Dedifferentiated amniotic fluid mesenchymal stem cell (primary cell): Measurements from ENCODE around the gene MYO15B.

Source experiments
- DNase-seq: peaks from one replicate; pipeline ENCODE4 v3.0.0-alpha.2; 2016; ENCODE audit errors: extremely low spot score

The MYO15B gene

DNA sequence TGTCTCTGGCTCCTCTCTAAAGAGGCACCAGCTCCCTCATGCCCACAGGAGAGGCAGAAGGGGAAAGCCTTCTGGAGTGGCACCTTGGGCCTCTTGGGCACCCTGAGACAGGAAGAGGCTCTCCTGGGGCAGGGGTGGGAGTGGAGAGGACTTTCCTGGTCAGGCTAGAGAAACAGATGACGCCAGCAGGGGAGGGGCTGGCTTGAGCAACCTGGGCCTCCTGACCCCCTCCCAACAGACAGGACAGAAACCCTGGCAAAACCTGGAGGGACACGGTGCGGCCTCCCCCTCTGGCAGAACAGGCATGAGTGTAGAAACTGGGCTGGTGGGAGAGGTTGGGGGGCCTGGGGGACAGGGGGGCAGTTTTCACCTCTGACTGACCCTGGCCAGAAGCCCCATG is 51.7 kb downstream of the MYO15B start:
- DNase-seq: no peak

DNA sequence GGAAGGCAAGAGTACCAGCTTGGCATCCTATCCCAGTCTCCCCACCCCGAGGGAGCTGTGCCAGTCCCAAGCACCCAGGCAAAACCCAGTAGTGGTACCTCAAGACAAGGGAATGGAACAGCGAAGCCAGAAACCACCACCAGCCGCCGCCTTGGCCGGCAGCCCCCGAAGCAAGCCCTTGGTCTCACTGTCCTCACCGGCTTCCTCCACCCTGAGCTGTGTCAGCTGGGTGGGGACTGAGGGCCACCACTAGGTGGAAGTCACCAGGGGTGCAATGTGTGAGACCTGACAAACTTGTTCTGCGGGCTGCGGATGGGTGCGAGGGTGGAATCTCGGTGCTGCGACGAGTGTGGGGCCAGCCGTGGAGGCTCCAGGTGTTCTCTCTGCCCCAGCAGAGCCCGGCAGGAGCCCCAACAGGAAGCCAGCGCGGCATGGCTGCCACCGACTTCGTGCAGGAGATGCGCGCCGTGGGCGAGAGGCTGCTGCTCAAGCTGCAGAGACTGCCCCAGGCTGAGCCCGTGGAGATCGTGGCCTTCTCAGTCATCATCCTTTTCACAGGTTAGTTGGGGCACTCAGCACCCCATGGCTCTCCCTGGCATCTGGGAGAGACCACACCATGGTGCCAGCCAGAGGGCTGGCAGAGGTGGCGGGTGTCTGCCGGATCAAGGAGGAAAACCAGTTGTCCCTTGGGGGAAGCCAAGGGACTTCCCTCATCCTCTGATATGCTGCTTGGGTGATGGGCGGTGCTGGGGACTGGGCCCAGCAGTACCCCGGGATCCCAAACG is 52.4 kb downstream of the MYO15B start:
- no peak for DNase-seq

DNA sequence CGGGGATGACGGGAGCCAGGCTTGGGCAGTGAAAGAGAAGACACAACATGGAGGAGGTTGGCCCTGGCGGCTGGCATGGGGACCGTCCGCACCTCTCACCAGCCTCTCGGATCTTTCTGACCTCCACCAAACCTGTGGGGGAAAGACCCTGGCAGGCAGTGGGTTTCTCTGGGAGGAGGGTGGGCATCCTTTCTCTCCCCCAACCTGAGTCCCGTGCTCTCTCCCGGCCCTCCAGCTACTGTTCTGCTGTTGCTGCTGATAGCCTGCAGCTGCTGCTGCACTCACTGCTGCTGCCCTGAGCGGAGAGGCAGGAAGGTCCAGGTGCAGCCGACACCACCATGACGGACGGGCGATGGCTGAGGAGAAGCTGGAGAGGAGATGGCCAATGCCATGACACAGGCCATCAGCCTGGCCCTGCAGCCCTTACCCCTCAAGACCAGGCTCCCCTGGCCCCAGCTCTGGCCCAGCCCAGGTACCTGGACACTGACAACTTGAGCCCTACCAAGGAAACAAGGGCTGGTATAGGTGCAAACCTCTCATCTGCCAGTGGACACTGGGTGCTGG is 53.0 kb downstream of the MYO15B start:
- DNase-seq: no peak

DNA sequence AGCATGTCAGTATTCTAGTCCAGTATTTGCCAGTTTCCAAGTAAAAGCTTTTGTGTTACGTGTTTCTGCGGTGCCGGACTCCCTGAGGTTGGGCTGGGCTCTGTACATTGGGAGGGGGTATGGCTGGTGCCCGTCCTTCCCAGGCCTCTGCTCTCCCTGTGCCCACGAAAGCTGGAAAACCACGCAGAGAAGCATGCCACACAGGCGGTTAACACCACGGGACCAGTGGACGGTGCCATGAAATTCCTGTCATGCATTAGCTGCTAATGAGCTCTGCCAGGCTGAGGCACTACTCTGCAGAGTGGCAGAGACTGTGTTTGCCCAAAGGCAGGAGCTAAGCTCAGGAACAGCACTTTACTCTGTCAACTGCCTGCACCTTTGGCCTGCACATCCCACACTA is 53.7 kb downstream of the MYO15B start:
- DNase-seq: no peak

DNA sequence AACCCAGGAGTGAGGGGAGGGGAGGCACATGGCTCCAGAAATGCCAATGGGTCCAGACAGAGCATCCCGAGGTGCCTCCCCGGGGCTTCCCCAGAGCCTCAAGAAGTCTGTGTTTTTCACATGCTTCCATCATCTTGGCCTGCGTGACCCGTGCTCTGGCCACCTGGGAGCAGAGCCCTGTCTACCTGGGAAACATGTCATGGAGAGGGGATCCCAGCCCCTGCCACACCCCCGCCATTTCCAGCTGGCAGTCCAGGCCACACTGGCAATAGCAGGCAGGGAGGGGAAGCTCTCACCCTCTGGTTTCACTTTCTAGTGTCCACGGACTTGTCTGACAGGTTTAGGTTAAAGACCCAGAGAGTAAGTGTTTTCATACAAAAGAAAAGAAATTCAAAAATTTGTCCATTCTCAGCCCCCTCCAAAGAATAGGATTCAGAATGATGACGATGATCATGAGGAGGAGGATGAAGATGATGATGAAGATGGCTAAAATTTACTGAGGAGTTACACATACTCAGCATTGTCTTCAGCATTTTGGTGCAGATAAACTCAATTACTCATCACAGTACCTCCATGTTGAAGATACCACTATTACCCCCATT is 54.7 kb downstream of the MYO15B start:
- no peak for DNase-seq

DNA sequence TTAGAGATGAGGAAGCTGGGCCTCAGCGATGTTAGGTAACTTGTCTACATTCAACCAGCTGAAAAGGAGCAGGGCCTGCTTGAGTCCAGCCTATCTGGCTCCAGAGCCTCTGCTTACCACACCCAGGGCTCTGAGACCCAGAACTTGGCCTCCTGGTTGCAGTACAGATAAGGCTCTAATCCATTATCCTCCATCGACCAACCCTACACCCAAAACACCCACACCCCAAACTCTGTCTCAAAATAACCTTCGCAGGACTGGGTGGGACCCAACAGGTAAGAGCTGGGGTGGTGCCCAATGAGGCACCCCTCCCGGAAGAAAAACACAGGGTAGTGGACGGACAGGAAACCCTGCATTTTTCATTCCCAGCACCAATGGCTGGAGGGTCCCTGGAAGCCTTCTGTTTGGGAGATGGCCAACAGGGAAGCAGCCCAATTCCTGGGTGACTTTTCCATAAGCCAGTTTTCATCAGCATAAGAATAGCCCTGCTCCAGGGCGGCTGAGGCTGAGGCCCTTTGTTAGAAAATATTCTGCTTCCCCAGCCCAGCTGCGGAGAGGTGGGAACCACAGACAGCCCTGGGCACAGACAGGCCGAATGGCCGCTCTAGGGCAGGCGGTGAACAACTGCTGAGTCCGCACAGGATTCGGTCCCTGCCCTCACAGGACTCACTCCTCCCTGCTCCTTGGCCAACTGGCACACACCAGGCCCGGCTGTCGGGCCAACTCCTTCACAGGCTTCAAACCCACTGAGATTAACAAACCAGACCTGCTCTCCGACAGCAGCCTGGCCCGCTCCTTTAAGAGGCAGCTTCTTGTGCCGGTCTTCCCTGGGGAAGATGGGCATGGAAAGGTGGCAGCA is 55.4 kb downstream of the MYO15B start:
- DNase-seq: no peak

DNA sequence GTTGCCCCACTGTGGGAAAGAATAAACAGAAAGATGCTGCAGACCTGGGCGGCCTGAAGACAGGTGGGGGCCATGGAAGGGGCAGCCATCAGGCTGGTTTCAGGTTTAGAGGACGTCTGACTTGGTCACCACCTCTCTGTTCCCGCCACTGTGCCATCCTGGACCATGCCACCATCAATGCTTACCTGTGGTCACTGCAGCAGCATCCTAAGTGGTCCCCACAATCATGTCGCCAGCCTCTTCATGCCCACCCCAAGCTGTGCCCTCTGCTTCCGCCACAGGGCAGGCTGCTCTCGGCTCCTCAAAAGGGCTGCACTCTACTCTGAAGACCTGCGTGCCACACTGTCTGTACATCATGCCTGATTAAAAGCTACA is 56.0 kb downstream of the MYO15B start:
- DNase-seq: no peak

DNA sequence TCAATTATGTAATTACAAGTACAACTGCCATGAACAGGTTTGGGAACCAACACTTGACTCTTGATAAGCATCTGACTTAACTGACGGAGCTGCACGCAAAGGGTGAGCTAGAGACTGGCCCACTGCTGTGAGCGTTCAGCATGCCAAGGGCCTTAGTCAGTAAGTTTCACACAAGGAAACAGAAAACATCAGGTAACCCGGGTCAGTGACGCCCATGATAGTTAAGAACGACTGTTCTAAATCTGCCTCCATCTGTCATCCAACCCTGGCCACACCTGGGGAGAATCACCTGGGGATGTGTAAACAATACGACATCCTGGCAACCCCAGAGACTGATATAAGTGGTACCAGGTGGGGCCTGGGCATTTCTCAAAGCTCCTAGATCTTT is 57.9 kb downstream of the MYO15B start:
- DNase-seq: no peak

DNA sequence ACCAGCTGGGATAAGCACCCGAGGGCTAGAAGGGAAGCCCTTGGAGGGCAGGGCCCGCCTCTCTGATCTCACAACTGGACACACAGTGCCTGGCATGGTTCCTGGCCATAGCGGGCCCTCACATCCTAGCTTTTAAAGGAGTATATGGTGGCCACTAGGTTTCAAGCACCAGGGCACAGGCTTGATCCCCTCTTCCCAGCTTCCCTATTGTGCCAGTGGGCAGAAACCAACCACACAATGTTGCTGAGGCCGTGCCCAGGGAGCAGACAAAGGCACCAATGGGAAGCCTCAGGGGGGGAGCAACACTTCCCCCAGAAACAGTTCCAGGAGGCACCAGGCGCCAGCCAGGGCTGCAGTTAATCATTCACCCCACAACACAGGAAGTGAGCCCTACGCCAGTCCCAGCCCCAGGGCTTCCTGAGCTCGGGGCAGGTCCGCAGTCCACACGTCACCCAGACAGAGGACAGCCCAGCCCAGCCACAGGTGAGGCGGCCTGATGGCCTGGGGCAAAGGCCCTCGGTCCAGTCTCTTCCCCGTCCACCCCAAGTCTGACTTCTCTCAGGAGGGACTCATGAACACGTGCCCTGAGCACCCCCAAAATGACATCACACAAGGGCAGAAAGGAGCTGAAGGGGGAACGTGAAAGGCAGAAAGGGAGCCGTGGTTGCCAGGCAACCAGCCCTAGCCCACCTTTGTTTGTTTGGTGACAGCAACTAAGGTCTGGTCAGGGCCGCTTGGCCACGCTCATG is 58.5 kb downstream of the MYO15B start:
- no peak for DNase-seq

DNA sequence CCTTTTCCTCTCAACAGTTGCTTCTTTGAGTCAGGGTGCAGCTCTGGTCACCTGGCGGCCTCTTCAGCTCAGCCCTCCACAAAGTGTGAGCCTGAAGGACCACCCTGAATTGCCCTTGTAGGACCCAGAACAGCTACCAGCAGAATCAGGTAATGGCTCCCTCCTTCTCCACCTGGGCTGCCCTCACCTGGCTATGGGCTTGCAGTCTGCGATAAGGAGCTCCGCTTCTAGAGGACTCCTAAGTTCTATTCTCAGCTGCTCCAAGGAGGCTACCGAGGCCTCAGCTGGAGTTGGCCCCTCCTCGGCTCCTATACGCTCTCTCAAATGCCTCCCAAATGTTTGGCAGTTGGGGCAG is 59.0 kb downstream of the MYO15B start:
- DNase-seq: no peak

DNA sequence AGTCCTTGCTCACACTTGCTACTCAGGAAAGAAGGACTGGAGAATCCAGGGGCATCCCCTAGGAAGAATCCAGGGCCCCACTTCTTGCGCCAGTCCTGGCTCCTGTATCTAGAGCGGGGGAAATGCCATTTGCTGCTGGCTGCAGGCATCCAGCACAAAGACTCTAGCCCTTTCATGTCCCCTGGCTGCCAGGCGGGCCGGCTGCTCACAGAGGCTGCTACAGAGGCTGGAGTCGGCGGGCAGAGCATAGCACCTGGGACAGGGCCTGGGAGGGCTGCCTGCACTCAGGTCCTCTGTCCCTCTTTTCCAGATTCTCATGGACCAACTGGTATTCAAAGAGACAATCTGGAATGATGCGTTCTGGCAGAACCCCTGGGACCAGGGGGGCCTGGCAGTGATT is 59.5 kb downstream of the MYO15B start:
- no peak for DNase-seq

DNA sequence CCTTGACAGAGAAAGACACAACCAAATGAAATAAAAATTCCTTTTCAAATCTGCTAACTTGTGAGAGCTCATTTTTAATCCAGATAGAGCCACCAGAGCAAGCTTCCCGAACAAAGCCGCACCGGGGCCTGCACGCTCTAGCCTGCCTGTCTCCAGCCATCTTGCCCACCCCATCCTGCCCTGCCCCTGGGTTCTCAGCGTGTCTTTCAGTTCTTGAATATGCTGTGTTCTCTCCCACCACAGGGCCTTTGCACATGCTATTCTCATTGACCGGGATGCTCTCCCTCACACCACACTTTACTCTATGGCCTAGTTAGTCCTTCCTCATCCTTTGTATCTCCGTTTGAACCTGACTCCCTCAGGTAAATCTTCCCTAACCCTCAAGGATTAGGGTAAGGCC is 60.3 kb downstream of the MYO15B start:
- no peak for DNase-seq

DNA sequence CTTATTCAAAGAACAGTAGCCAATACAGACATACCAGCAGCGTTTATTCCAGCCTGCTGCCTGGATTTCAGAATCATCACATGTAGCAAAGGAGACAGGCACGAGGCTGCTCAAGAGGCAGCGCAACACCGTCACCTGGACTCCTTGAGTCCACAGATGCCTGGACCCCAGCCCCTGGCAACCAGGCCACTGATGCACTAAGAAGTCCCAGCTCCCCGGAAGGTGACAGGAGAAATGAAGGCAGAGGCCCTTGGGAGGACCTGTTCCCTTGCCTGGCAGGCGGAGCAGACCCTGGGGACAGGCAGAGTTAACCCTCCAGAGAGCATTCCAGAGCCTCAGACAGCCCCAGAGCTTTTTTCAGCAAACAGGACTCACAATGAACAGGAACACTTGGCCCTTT is 62.1 kb downstream of the MYO15B start:
- no peak for DNase-seq

DNA sequence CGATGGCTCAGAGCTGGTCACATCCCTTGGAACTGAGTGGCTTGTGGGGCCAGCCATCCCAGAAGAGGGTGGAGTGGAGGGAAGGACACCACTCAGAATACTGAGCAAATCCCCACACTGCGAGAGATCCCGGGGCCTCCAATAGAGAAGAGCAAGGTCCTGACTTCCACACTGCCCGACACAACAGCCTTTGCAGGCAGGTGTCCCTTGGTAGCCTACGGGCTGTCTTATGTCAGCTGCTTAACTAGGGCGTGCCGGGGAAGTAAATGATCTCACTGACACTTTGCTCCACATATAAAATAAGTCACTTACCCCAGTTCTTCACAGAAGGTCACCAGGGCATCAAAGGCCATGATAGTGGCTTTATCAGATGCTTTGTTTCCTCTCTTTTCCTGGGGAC is 63.3 kb downstream of the MYO15B start:
- no peak for DNase-seq

DNA sequence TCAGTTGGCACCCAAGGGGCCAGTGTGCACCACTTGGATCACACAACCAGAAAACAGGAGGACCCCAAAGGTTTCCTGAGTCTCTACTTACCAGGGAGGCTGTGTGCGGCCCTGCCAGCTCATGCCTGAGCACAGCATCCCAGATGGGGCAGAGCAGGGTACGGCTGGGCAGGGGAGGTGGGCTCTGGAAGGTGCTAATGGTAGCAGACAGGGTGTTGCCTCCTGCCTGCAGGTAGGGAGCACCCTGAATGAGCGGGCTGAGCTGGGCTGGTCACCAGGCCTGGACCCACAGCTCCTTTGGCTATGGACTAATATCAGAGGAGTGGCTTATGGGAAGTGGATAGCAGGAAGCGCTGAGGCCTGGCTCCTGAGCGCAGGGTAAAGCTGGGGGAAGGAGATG is 64.7 kb downstream of the MYO15B start:
- no peak for DNase-seq

DNA sequence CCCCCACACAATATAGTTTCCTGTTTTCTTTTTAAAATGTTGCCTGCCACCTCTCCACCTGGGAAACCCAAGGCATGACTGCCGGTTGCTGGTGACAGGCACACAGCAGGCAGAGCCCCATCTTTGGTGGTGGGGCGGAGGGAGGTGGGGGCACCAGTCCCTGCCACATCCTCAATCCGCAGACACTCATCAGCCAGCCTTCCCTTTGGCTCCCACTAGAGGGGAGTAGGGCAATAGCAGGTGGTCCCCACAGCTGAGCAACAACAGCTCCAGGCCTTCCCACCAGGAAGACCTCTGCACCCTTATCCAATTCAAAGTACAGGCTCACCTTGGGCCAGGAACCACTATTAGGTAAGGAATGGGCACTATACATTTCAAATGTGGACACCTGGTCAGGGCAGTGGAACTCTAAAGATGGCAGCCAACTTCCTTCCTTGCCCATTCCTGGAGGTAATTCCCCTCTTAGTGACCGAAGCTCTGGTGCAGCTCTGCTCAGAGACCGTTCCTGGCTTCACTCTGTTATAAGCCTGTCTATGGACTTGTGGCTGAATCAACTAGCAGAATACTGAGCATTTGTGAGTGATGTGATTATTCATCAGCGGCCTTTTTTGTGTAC is 65.4 kb downstream of the MYO15B start:
- no peak for DNase-seq

DNA sequence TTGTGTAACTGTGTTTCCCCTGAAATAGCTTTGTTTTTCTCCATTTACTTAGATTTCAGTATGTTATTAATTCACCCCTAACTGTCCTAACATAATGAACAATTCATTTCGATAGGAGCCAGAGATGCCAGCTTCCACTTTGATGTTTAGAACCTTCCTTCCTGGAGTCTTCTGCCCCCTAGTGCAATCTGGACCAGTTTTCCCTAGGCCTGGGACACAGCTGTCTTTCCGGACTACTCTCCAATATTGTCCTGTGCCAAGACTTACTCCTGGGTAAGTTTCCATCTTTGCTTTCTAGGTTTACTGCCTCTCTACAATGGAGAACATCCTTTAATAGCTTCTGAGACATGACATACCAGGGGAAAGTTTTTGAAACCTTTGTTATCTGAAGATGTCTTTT is 66.6 kb downstream of the MYO15B start:
- DNase-seq: no peak

DNA sequence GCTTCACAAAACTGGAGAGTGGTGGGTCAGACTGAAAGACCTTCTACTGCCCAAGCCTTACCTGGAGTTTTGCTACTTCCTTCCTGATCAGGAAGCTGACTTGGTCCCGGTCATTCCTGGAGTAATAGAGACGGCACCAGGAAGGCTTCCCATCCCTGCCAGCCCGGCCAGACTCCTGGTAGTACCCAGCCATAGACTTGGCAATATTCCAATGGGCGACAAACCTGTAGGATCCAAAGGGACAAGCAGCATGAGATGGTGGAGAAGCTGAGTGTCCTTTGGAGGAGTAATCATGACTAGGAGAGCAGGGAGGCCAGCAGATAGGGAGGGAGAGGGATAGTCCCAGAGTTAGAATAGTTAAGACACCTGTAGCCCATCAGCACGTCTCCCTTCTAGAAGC is 70.6 kb downstream of the MYO15B start:
- DNase-seq: no peak

DNA sequence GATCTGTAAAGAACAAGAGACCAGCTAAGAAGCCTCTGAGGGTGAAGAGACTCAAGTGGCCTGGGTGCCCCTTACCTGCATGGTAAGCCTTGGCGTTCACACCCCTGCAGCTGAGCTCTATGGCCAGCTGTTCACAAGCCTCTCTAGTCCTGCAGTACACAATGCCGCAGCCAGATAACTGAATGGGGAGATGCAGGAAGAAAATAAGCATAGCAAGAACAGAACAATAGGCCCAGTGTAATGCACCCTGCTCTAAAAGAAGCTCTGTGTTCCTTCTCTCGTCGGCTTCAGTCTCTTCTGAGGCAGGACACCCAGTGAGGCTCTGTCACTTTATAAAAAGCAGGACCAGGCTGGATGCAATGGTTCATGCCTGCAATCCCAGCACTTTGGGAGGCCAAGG is 73.9 kb downstream of the MYO15B start:
- DNase-seq: no peak

DNA sequence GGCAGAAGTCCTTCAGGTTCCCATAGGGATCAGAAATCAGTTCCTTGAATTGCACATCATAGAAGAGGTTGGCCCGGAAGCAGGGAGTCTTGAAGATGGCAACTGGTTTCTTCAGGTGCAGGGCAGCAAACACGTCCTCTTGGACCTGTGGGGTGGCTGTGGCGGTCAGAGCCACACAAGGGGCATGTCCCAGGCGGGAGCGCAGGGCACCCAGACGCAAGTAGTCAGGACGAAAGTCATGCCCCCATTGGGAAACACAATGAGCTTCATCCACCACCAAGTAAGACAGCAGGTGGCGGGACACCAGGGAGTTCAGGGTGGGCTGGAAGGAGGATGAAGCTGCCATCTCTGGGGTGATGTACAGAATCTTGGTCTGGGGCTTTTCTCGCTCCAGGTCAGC is 74.9 kb downstream of the MYO15B start:
- DNase-seq: no peak

DNA sequence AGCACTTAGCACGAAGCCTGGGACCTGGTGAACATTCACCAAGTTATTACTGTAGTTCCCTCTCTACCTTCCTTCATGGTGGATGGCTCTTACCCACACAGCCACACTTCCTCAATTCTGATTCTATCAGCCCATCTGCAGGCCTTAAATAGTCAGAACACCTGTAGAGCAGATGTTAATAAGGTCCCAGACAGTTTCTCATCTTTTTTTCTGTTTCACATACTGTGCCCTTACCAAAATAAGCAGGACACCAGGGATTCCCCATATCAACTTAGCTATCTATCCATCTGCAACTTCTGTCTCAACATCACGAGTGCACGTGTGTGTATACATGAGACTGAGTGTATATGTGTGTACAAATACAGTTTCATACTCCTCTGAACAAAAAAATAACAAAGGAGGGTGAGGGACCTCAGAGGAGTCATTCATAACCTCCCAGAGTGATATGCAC is 76.5 kb downstream of the MYO15B start:
- no peak for DNase-seq

DNA sequence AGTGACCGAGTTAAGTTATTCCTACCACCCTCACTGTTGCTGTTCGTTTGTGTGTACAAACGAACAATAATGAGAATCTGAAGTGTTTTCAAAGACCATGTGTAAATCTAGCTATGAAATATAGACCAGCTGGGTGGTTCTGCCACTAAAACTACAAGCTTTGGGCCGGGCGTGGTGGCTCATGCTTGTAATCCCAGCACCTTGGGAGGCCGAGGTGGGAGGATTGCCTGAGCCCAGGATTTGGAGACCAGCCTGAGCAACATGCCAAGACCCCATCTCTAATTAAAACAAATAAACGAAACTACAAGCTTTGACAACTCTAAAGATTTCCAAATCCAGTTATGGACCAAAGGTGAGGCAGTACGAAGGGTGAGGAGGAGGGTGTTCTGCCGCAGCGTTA is 78.4 kb downstream of the MYO15B start:
- no peak for DNase-seq
